ENCODE results near the gene HPCA.

DNA sequence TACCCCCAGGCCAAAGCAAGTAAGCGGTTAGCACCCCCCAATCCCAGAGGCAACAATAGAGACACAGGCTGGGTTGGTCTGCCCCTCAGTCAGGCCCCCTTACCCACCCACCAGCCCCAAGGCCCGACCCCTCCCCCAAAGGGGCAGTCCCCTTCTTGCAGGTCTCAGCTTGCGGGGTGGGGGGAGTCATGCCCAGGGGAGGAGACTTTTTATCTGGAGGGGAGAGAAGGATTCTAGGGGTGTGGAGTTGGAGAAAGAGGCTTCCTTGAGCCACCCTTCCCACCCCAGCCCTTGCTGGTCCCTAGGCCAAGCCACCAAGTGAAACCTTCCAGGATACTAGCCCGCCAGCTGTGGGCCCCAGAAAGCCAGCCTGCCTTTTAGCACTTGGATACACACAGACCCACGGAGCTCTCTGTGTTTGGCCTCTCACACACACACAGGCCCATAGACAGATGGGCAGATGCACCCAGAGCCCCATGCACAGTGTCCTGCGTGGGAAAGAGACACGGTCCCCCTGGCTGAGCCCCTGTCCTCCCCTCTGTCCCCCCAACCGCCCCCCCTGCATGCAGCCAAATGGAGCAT is 7.8 kb downstream of the HPCA start:
- no peak for TF ChIP-seq SIN3A (IDR thresholded peaks at IDR 0.05; ENCODE audit: borderline replicate concordance, insufficient read depth, low read depth, low read length)
- TF ChIP-seq, protein P1, sequence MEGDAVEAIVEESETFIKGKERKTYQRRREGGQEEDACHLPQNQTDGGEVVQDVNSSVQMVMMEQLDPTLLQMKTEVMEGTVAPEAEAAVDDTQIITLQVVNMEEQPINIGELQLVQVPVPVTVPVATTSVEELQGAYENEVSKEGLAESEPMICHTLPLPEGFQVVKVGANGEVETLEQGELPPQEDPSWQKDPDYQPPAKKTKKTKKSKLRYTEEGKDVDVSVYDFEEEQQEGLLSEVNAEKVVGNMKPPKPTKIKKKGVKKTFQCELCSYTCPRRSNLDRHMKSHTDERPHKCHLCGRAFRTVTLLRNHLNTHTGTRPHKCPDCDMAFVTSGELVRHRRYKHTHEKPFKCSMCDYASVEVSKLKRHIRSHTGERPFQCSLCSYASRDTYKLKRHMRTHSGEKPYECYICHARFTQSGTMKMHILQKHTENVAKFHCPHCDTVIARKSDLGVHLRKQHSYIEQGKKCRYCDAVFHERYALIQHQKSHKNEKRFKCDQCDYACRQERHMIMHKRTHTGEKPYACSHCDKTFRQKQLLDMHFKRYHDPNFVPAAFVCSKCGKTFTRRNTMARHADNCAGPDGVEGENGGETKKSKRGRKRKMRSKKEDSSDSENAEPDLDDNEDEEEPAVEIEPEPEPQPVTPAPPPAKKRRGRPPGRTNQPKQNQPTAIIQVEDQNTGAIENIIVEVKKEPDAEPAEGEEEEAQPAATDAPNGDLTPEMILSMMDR (IDR thresholded peaks at IDR 0.05), result no peak
